Endothelial cell (in vitro differentiated cells): ENCODE measurements around the gene FAAH2. TPM values are rescaled to one million over a fixed set of nuclear protein-coding genes. Genes with fewer than 3 reads are reported as not detected.
"Not testable (repeated sequence)": the region's sequence is repeated elsewhere in the genome, so short reads cannot be mapped to it uniquely, and the experiment has no call there.

Experiments used
- DNase-seq: peaks from one replicate; pipeline ENCODE4 v3.0.0; 2021; ENCODE audit warnings: low spot score
- H3K27ac Mint-ChIP-seq: one replicate; pipeline ENCODE4 v1.8.0; 2021; ENCODE audit warnings: mixed read lengths, inconsistent platforms; ENCODE audit not compliant: unreplicated experiment
- H3K27me3 Mint-ChIP-seq: one replicate; pipeline ENCODE4 v1.8.0; 2021; ENCODE audit warnings: mild to moderate bottlenecking, moderate library complexity, mixed read lengths, inconsistent platforms; ENCODE audit not compliant: unreplicated experiment
- H3K36me3 Mint-ChIP-seq: one replicate; pipeline ENCODE4 v1.8.0; 2021; ENCODE audit warnings: mild to moderate bottlenecking, low read depth, mixed read lengths, inconsistent platforms; ENCODE audit not compliant: unreplicated experiment
- H3K4me1 Mint-ChIP-seq: one replicate; pipeline ENCODE4 v1.8.0; 2021; ENCODE audit warnings: mild to moderate bottlenecking, mixed read lengths, inconsistent platforms; ENCODE audit not compliant: unreplicated experiment
- H3K4me3 Mint-ChIP-seq: one replicate; pipeline ENCODE4 v1.8.0; 2021; ENCODE audit warnings: mild to moderate bottlenecking, mixed read lengths, inconsistent platforms; ENCODE audit not compliant: unreplicated experiment
- H3K9me3 Mint-ChIP-seq: one replicate; pipeline ENCODE4 v1.8.0; 2021; ENCODE audit warnings: mixed read lengths, inconsistent platforms; ENCODE audit not compliant: unreplicated experiment
- total RNA-seq: library from RNA; stranded (reverse); fragmentation: NEBNext Ultra II Directional; extraction: Animal tissue kit (Norgen Biotek cat#: 25700); gene quantifications from one replicate; pipeline ENCODE4 v1.2.1, GENCODE V29; 2021; ENCODE audit not compliant: unreplicated experiment
- TF ChIP-seq, protein P1 (sequence below): fragments of 200-600 bp; sonication (generic); IDR thresholded peaks from one replicate; pipeline ENCODE4 v1.5.0; 2021; ENCODE audit warnings: antibody characterized with exemption; ENCODE audit not compliant: unreplicated experiment

Gene FAAH2
- total RNA-seq, 1 donor from 2014 or later = 4.0 TPM

DNA sequence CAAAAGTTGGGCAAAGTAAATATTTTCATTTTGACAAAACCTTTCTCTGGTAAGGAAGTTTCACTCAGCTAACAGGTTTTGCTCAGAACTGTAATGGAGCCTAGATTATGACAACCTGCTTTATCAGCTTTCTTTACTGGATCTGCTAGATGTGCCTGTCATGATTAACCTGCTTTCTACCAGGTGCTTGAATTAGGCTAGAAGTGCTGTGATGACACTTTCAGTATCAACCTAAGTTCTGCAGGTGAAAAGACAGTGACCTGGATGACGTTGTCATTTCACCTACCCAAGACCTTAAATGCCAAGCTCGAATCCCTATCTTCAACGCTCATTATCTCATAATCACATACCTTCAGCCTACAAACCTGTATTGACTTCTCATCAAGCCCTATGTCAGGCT is 1.5 kb upstream of the FAAH2 start:
- peaks cover 2% of the 10 kb centered on the region for H3K4me1 Mint-ChIP-seq
- no peak overlapping the region for H3K4me3 Mint-ChIP-seq
- DNase-seq = no peak
- no peaks in the 10 kb centered on the region for H3K9me3 Mint-ChIP-seq
- no peaks in the 10 kb centered on the region for H3K36me3 Mint-ChIP-seq
- TF ChIP-seq, protein P1, sequence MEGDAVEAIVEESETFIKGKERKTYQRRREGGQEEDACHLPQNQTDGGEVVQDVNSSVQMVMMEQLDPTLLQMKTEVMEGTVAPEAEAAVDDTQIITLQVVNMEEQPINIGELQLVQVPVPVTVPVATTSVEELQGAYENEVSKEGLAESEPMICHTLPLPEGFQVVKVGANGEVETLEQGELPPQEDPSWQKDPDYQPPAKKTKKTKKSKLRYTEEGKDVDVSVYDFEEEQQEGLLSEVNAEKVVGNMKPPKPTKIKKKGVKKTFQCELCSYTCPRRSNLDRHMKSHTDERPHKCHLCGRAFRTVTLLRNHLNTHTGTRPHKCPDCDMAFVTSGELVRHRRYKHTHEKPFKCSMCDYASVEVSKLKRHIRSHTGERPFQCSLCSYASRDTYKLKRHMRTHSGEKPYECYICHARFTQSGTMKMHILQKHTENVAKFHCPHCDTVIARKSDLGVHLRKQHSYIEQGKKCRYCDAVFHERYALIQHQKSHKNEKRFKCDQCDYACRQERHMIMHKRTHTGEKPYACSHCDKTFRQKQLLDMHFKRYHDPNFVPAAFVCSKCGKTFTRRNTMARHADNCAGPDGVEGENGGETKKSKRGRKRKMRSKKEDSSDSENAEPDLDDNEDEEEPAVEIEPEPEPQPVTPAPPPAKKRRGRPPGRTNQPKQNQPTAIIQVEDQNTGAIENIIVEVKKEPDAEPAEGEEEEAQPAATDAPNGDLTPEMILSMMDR = no peak
- no peak overlapping the region for H3K27ac Mint-ChIP-seq
- H3K27me3 Mint-ChIP-seq = no peaks in the 10 kb centered on the region

DNA sequence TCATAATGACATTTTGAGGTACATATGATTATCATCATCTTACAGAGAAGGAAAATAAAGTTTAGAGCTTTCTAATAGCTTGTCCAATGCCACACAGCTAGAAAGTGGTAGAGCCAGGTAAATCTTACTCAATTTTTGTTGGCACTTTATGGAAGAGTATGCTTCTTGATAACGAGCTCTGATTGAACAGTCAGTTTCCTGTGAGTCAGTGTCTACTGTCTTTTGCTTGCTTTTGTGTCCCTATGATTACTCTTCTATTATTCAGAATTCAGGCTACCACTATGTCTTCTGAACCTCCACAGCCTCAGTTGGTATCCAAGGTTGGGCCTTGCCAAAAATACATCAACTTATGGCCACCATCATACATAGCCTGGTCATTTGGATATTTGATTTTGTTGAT is 2.6 kb downstream of the FAAH2 start:
- Mint-ChIP-seq H3K36me3 (peaks cover 8% of the 10 kb centered on the region), H3K9me3 (no peaks in the 10 kb centered on the region), H3K27me3 (no peaks in the 10 kb centered on the region), H3K4me3 (no peak overlapping the region), H3K4me1 (peaks cover 2% of the 10 kb centered on the region), H3K27ac (no peak overlapping the region)
- no peak for DNase-seq
- TF ChIP-seq, protein P1 = no peak

DNA sequence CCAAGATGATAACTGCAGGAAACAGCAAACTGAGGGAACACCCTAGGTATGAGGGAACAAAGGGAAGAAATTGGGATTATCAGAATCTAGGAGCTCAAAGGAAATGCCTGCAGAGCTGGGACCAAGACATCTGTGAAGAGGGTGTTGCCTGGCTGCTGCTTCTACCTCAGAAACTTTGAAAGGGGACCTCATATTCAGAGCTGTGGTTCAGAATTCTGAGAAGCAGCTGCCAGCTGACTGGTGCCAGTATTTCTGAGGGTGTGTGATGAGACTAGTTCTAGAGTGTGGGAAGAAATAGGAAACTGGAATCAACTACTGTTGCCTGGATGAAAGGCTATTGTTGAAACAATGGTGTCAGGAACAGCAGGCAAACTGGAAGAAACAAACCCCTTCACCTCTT is 8.5 kb downstream of the FAAH2 start:
- no peaks in the 10 kb centered on the region for H3K4me1 Mint-ChIP-seq
- H3K4me3 Mint-ChIP-seq = no peak overlapping the region
- TF ChIP-seq, protein P1 = no peak
- no peak for DNase-seq
- no peak overlapping the region for H3K27ac Mint-ChIP-seq
- no peaks in the 10 kb centered on the region for H3K9me3 Mint-ChIP-seq
- H3K27me3 Mint-ChIP-seq = no peaks in the 10 kb centered on the region
- peaks cover 25% of the 10 kb centered on the region for H3K36me3 Mint-ChIP-seq

DNA sequence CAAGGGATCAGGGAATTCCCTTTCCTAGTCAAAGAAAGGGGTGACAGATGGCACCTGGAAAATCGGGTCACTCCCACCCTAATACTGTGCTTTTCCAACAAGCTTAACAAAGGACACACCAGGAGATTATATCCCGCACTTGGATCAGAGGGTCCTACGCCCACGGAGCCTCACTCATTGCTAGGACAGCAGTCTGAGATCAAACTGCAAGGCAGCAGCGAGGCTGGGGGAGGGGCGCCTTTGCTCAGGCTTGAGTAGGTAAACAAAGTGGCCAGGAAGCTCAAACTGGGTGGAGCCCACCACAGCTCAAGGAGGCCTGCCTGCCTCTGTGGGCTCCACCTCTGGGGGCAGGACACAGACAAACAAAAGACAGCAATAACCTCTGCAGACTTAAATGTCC is 9.2 kb downstream of the FAAH2 start:
- not testable (repeated sequence) for H3K9me3 Mint-ChIP-seq, H3K27me3 Mint-ChIP-seq, H3K27ac Mint-ChIP-seq, DNase-seq, H3K4me1 Mint-ChIP-seq, H3K4me3 Mint-ChIP-seq
- H3K36me3 Mint-ChIP-seq = peaks cover 25% of the 10 kb centered on the region

DNA sequence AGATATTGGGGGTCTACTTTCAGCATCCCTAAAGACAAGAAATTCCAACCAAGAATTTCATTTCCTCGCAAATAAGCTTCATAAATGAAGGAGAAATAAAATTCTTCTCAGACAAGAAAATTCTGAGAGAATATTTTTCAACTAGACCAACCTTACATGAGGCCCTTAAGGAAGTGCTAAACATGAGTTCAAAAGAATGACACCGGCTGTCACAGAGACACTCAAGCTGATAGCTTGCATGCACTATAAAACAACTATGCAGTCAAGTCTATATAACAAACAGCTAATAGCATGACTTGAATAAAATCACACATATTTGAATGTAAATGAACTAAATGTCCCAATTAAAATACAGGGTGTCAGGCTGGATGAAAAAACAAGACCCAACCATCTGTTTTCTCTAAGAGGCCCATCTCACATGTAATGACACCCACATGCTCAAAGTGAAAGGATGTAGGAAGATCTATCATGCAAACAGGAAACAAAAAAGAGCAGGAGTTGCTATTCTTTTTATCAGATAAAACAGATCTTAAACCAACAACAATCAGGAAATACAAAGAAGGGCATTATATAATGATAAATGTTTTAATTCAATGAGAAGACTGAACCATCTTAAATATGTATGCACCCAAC is 27.2 kb downstream of the FAAH2 start:
- TF ChIP-seq, protein P1 = no peak
- DNase-seq = no peak
- no peaks in the 10 kb centered on the region for H3K27me3 Mint-ChIP-seq
- H3K4me1 Mint-ChIP-seq = no peaks in the 10 kb centered on the region
- H3K9me3 Mint-ChIP-seq = no peaks in the 10 kb centered on the region
- no peak overlapping the region for H3K4me3 Mint-ChIP-seq
- H3K36me3 Mint-ChIP-seq = peaks cover 7% of the 10 kb centered on the region
- H3K27ac Mint-ChIP-seq = no peak overlapping the region
